ENCODE results near the gene PAK5. TPM values are rescaled to one million over a fixed set of nuclear protein-coding genes. Genes with fewer than 3 reads are reported as not detected.

The PAK5 gene
- total RNA-seq, 1 donor from 2014 or later = 1.6 TPM

DNA sequence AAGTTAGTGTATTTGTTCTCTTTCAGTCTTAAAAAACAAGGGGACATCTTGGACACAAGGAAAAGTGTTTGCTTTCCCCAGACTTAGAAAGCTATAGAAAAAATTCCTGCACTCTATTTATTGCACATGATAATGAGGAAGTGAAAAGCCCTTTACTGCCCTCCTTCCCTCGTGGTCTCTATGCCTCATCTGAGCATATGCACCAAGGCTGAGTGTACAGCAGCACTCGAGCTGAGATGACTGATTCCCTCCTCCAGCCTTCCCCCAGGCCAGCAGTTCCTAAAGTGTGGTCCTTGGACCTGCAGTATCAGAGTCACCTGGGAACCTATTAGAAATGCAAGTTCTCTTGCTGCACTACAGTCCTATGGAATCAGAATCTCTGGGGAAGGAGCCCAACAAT lies 338.8 kb downstream of the PAK5 start:
- Mint-ChIP-seq H3K27me3 (ENCODE audit: insufficient read depth, low read depth) (peaks cover 2% of the 10 kb centered on the region), H3K27ac (no peak overlapping the region), H3K9me3 (peaks cover 3% of the 10 kb centered on the region), H3K36me3 (no peaks in the 10 kb centered on the region), H3K4me1 (no peaks in the 10 kb centered on the region), H3K4me3 (no peak overlapping the region)
- Histone ChIP-seq H4K20me1 (ENCODE audit: low read depth) (no peaks in the 10 kb centered on the region), H3K27ac (no peak overlapping the region), H3K36me3 (no peaks in the 10 kb centered on the region), H3K9ac (no peak overlapping the region), H3F3A (ENCODE audit: low read depth) (no peaks in the 10 kb centered on the region), H3K4me3 (no peak overlapping the region), H3K27me3 (peaks cover 33% of the 10 kb centered on the region), H3K79me2 (ENCODE audit: low read depth) (no peaks in the 10 kb centered on the region), H3K4me2 (no peak overlapping the region), H3K4me1 (no peaks in the 10 kb centered on the region), H2AFZ (replicated peaks) (no peak overlapping the region), H3K9me3 (ENCODE audit: low read depth) (no peaks in the 10 kb centered on the region)
- no peak for DNase-seq (ENCODE audit: low spot score)
- TF ChIP-seq, protein P1, sequence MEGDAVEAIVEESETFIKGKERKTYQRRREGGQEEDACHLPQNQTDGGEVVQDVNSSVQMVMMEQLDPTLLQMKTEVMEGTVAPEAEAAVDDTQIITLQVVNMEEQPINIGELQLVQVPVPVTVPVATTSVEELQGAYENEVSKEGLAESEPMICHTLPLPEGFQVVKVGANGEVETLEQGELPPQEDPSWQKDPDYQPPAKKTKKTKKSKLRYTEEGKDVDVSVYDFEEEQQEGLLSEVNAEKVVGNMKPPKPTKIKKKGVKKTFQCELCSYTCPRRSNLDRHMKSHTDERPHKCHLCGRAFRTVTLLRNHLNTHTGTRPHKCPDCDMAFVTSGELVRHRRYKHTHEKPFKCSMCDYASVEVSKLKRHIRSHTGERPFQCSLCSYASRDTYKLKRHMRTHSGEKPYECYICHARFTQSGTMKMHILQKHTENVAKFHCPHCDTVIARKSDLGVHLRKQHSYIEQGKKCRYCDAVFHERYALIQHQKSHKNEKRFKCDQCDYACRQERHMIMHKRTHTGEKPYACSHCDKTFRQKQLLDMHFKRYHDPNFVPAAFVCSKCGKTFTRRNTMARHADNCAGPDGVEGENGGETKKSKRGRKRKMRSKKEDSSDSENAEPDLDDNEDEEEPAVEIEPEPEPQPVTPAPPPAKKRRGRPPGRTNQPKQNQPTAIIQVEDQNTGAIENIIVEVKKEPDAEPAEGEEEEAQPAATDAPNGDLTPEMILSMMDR (IDR thresholded peaks at IDR 0.05) = no peak
- TF ChIP-seq EZH2phosphoT487 (IDR thresholded peaks at IDR 0.05) = no peak
- no peak for TF ChIP-seq EZH2 (IDR thresholded peaks at IDR 0.05)

GRCh38 chr20:9499126-9499899 lies 339.6 kb downstream of the PAK5 start:
- H3K9me3 ChIP-seq (ENCODE audit: low read depth) = no peaks in the 10 kb centered on the region
- Mint-ChIP-seq H3K4me3 (no peak overlapping the region), H3K36me3 (no peaks in the 10 kb centered on the region), H3K4me1 (no peaks in the 10 kb centered on the region), H3K9me3 (no peaks in the 10 kb centered on the region), H3K27me3 (ENCODE audit: insufficient read depth, low read depth) (peaks cover 2% of the 10 kb centered on the region), H3K27ac (no peak overlapping the region)
- H3K36me3 ChIP-seq = no peaks in the 10 kb centered on the region
- no peak overlapping the region for H3K9ac ChIP-seq
- H4K20me1 ChIP-seq (ENCODE audit: low read depth) = no peaks in the 10 kb centered on the region
- no peaks in the 10 kb centered on the region for H3K4me1 ChIP-seq
- H3K4me3 ChIP-seq = no peak overlapping the region
- TF ChIP-seq EZH2phosphoT487 (IDR thresholded peaks at IDR 0.05) (no peak), EZH2 (IDR thresholded peaks at IDR 0.05) (no peak)
- TF ChIP-seq, protein P1 (IDR thresholded peaks at IDR 0.05) = no peak
- H3K27me3 ChIP-seq = peaks cover 25% of the 10 kb centered on the region
- no peaks in the 10 kb centered on the region for H3F3A ChIP-seq (ENCODE audit: low read depth)
- DNase-seq (ENCODE audit: low spot score) = no peak
- no peak overlapping the region for H3K4me2 ChIP-seq
- no peak overlapping the region for H2AFZ ChIP-seq (replicated peaks)
- H3K79me2 ChIP-seq (ENCODE audit: low read depth) = no peaks in the 10 kb centered on the region
- no peak overlapping the region for H3K27ac ChIP-seq

DNA sequence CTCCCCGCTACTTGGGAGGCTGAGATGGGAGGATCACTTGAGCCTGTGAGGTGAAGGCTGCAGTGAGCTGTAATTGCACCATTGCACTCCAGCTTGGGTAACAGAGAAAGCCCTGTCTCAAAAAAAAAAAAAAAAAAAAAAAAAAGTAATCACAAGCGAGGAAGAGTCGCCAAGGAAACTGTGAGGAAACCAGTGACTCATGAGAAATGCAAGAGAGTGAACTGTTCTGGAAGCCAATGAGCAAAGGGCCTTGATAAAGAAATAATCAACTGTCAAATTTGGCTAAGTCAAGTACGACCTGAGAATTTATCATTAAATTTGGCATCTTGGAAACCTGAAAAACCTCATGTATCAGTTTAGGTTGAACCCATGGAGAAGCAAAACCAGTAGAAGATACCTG lies 340.6 kb downstream of the PAK5 start:
- Histone ChIP-seq H3K27me3 (peaks cover 16% of the 10 kb centered on the region), H3K27ac (no peak overlapping the region), H3K4me3 (no peak overlapping the region), H3K9me3 (ENCODE audit: low read depth) (no peaks in the 10 kb centered on the region), H3K4me1 (no peaks in the 10 kb centered on the region), H3K4me2 (no peak overlapping the region), H3K36me3 (no peaks in the 10 kb centered on the region), H3F3A (ENCODE audit: low read depth) (no peaks in the 10 kb centered on the region), H3K9ac (no peak overlapping the region), H4K20me1 (ENCODE audit: low read depth) (no peaks in the 10 kb centered on the region), H3K79me2 (ENCODE audit: low read depth) (no peaks in the 10 kb centered on the region), H2AFZ (replicated peaks) (no peak overlapping the region)
- Mint-ChIP-seq H3K27ac (no peak overlapping the region), H3K4me3 (no peak overlapping the region), H3K4me1 (no peaks in the 10 kb centered on the region), H3K27me3 (ENCODE audit: insufficient read depth, low read depth) (peaks cover 2% of the 10 kb centered on the region), H3K36me3 (no peaks in the 10 kb centered on the region), H3K9me3 (no peaks in the 10 kb centered on the region)
- TF ChIP-seq EZH2 (IDR thresholded peaks at IDR 0.05) = no peak
- TF ChIP-seq, protein P1 (IDR thresholded peaks at IDR 0.05) = no peak
- DNase-seq (ENCODE audit: low spot score) = no peak
